ENCODE measurements around the gene PVALEF.
A peak's percentile ranks its signal among the peaks of the same experiment; 100 is the strongest.

The PVALEF gene

DNA sequence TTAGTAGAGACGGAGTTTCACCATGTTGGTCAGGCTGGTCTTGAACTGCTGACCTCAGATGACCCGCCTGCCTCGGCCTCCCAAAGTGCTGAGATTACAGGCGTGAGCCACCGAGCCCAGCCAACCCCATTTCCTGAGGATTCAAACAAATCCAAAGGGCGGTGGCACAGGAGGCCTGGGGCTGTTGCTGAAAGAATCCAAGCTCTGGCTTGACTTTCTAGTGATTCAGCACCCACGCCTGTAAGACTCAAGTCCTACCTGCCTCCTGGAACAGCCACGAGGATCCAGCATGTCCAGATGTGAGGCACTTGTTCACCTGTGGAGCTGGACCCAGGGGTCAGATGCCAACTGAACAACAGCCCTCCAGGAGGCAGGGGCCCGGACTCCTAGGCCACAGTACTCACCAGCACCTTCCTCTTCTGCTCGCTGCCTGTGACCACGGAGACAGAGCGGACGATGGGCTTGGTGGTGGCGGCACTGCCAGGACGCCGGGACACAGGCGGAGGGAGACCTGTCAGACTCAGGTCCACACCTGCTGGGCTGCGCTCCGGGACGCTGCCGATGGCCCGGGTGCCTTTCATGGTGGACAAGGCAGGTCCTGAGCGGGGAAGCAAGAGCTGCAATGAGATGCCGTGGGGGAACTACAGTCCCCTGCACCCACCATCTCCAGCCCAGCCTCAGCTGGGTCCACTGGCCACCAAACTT is 54.3 kb downstream of the PVALEF start:
- TF ChIP-seq, protein P1, sequence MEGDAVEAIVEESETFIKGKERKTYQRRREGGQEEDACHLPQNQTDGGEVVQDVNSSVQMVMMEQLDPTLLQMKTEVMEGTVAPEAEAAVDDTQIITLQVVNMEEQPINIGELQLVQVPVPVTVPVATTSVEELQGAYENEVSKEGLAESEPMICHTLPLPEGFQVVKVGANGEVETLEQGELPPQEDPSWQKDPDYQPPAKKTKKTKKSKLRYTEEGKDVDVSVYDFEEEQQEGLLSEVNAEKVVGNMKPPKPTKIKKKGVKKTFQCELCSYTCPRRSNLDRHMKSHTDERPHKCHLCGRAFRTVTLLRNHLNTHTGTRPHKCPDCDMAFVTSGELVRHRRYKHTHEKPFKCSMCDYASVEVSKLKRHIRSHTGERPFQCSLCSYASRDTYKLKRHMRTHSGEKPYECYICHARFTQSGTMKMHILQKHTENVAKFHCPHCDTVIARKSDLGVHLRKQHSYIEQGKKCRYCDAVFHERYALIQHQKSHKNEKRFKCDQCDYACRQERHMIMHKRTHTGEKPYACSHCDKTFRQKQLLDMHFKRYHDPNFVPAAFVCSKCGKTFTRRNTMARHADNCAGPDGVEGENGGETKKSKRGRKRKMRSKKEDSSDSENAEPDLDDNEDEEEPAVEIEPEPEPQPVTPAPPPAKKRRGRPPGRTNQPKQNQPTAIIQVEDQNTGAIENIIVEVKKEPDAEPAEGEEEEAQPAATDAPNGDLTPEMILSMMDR (IDR thresholded peaks at IDR 0.05; ENCODE audit: insufficient read depth, low read length, poor library complexity, severe bottlenecking), result no peak
- Histone ChIP-seq H3K4me3 (replicated peaks; ENCODE audit: low read depth, low read length) (no peak overlapping the region), H3K36me3 (ENCODE audit: control insufficient read depth, insufficient read depth, low read length) (peaks cover 3% of the 10 kb centered on the region), H3K27me3 (replicated peaks; ENCODE audit: control insufficient read depth, insufficient read depth, low read length) (no peaks in the 10 kb centered on the region)
- no peak for DNase-seq (ENCODE audit: extremely low read depth, insufficient read length)

DNA sequence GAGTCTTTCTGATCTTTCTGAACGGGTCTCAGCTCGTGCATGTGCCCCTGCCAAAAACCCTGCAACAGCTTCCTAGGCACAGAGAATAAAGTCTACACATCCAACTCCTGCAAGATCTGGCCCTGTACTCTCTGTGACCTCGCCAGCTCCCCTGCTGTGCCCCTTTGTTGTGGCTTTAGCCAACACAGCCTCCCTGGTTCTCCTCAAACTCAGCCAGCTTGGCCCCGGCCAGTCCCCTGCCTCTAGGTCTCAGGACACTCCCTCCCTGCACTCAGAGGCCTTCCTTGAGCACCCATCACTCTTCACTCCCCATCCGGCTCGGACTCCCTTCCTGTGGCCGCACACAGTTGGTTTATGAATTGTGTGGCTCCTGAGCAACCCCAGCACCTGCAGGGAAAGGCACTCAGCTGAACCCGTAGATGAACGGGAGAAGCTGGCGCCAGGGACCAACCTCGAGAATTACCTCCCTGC is 56.1 kb downstream of the PVALEF start:
- no peak for DNase-seq (ENCODE audit: extremely low read depth, insufficient read length)
- H3K36me3 ChIP-seq (ENCODE audit: control insufficient read depth, insufficient read depth, low read length), result peaks cover 3% of the 10 kb centered on the region
- TF ChIP-seq, protein P1 (IDR thresholded peaks at IDR 0.05; ENCODE audit: insufficient read depth, low read length, poor library complexity, severe bottlenecking), result no peak
- H3K4me3 ChIP-seq (replicated peaks; ENCODE audit: low read depth, low read length), result no peak overlapping the region
- no peaks in the 10 kb centered on the region for H3K27me3 ChIP-seq (replicated peaks; ENCODE audit: control insufficient read depth, insufficient read depth, low read length)

DNA sequence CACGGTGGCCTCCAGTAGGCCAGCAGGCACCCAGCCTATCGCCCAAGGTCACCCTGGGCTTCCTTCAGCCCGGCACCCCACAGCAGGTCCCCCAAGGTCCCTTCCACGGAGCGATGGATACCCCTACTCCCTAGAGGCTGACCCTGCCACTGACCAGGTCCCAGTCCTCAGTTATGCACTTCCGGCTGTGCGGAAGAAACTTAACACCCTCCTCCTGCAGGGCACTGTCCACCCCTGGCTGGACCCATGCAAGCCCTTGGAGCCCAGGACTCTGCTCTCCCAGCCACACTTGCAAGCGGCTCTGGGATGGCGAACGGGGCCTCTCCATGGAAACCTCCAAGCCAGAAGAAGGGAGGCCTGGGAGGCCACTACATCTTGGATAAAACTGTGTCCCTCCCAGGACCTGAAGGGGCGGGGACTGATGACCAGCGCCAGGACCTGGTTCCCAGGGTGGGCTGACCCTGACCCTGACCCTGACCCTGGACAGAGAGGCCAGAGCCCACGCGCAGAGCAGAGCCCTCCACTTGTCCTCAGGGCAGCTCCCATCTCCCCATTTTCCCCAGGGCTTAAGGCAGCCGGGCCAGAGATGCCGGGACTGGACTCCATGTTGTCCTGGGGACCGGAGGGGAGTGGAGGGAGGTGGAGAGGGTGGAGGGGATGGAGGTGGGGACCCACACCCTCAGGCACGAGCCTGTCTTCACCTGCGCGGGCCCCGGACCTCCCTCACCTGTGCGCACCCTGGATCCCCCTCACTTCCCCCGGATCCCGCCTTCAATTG is 56.7 kb downstream of the PVALEF start:
- Histone ChIP-seq H3K4me3 (replicated peaks; ENCODE audit: low read depth, low read length) (peak overlapping the region; percentile 85), H3K27me3 (replicated peaks; ENCODE audit: control insufficient read depth, insufficient read depth, low read length) (no peaks in the 10 kb centered on the region), H3K36me3 (ENCODE audit: control insufficient read depth, insufficient read depth, low read length) (peaks cover 3% of the 10 kb centered on the region)
- TF ChIP-seq, protein P1 (IDR thresholded peaks at IDR 0.05; ENCODE audit: insufficient read depth, low read length, poor library complexity, severe bottlenecking), result no peak
- no peak for DNase-seq (ENCODE audit: extremely low read depth, insufficient read length)

DNA sequence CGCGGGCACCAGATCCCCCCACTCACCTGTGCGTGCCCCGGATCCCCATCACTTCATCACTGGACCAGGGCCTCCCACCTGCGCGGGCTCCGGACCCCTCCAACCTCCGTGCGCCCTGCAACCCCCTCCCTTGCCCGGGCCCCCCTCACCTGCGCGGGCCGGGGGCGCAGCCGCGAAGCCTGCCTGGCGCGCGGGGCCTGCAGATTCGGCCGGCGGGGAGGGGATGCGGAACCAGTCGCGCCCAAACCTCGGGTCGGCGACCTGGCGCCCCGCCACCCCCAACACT is 57.3 kb downstream of the PVALEF start:
- TF ChIP-seq, protein P1 (IDR thresholded peaks at IDR 0.05; ENCODE audit: insufficient read depth, low read length, poor library complexity, severe bottlenecking), result no peak
- peak overlapping the region; percentile 85 for H3K4me3 ChIP-seq (replicated peaks; ENCODE audit: low read depth, low read length)
- peaks cover 3% of the 10 kb centered on the region for H3K36me3 ChIP-seq (ENCODE audit: control insufficient read depth, insufficient read depth, low read length)
- H3K27me3 ChIP-seq (replicated peaks; ENCODE audit: control insufficient read depth, insufficient read depth, low read length), result no peaks in the 10 kb centered on the region
- DNase-seq (ENCODE audit: extremely low read depth, insufficient read length), result no peak

DNA sequence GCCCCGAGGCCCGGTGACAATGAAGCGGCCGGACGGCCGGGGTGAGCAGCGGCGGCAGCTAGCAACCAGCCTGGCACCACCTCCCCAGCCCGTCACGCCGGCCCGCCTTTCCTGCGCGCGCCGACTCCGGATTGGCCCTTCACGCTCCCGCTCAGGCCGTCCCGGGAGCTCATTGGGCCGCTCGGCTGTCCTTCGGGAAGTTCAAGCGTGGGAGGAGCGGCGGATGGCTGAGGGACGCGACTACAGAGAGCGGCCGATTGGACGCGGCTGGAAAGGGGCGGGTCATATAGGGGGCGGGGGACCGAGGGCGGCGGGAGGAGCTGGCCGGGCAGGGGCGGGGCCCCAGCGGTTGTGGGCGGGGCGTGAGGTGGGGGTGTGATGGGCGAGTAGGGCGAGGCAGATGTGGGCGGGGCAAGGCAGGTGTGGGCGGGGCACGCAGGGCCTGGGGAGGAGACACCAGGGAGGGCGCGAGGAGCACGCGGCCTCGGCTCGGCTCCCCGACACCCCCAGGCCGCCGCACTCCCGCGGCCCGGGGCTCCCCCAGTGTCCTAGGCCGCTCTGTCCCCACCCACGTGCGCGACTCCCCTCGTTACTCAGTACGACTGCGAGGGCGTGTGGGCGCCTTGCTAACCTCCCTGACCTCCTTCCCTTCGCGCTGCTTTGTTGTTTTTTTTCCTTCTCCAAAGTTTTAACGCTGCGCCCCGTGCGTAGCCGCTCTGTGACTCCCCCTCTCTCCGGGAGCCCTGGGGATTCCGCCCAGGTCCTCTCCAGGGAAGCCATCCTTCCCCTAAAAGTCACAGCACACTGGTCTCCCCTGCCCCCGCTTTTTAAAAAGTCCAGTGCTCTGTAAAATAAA is 57.8 kb downstream of the PVALEF start, which contains the start of gene CEP131:
Gene CEP131 (minus strand): TSS at position 60 of the 856 bp plus-strand sequence. CDS start 2,909 bp downstream, outside the sequence.
- TF ChIP-seq, protein P1 (IDR thresholded peaks at IDR 0.05; ENCODE audit: insufficient read depth, low read length, poor library complexity, severe bottlenecking), result no peak

More for the DNA sequence above, 57.8 kb downstream of the PVALEF start, which contains the start of gene CEP131:
- H3K36me3 ChIP-seq (ENCODE audit: control insufficient read depth, insufficient read depth, low read length), result peaks cover 3% of the 10 kb centered on the region
- H3K4me3 ChIP-seq (replicated peaks; ENCODE audit: low read depth, low read length), result peak within 1 kb of the TSS; percentile 85
- H3K27me3 ChIP-seq (replicated peaks; ENCODE audit: control insufficient read depth, insufficient read depth, low read length), result no peaks in the 10 kb centered on the region
- peak; percentile 97 for DNase-seq (ENCODE audit: extremely low read depth, insufficient read length)

All from GM06990 (cell line).